Hepatocyte (in vitro differentiated cells): ENCODE measurements around the gene SPRY4.

ENCODE experiments used
- EZH2phosphoT487 ChIP-seq: fragments of 200-600 bp; sonication (generic); IDR thresholded peaks from one replicate; pipeline ENCODE4 v1.6.1; 2018; ENCODE audit warnings: antibody characterized with exemption, mild to moderate bottlenecking, low read depth, moderate library complexity; ENCODE audit not compliant: unreplicated experiment, severe bottlenecking
- TF ChIP-seq, protein P1 (sequence below): fragments of 200-600 bp; sonication (generic); IDR thresholded peaks from 2 replicates; pipeline ENCODE4 v1.5.1; 2016; ENCODE audit warnings: antibody characterized with exemption, mild to moderate bottlenecking; ENCODE audit not compliant: poor library complexity

DNA sequence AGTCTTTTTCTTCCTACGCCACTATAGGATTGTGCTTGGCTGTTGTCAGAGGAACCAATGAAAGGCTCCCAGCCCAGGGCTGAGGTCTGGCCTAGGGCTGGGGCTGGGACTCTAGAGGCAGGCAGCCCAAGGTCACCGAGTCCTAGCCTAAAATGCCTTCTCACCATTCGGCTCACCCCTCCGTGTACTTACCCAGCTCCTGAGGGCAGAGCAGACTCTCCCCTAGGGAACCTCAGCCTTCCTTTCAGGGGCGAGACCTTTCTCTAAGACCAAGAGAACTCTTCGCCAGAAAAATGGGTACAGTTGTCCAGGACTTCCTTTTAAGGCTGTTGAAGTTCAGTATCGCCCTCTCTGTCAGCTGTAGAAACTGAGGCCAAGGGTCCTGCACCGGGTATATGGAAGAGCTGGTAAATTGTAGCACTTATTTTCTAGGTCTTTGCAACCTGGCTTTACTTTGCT lies 1.7 kb upstream of the SPRY4 start:
- TF ChIP-seq, protein P1, sequence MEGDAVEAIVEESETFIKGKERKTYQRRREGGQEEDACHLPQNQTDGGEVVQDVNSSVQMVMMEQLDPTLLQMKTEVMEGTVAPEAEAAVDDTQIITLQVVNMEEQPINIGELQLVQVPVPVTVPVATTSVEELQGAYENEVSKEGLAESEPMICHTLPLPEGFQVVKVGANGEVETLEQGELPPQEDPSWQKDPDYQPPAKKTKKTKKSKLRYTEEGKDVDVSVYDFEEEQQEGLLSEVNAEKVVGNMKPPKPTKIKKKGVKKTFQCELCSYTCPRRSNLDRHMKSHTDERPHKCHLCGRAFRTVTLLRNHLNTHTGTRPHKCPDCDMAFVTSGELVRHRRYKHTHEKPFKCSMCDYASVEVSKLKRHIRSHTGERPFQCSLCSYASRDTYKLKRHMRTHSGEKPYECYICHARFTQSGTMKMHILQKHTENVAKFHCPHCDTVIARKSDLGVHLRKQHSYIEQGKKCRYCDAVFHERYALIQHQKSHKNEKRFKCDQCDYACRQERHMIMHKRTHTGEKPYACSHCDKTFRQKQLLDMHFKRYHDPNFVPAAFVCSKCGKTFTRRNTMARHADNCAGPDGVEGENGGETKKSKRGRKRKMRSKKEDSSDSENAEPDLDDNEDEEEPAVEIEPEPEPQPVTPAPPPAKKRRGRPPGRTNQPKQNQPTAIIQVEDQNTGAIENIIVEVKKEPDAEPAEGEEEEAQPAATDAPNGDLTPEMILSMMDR, result no peak
- no peak for TF ChIP-seq EZH2phosphoT487
